Brain pericyte (primary cell): ENCODE data around the gene TRAK1.

Source experiments
- DNase-seq: peaks from one replicate; pipeline ENCODE4 v3.0.0-alpha.2; 2012; ENCODE audit warnings: low read depth, low spot score

Gene TRAK1

DNA sequence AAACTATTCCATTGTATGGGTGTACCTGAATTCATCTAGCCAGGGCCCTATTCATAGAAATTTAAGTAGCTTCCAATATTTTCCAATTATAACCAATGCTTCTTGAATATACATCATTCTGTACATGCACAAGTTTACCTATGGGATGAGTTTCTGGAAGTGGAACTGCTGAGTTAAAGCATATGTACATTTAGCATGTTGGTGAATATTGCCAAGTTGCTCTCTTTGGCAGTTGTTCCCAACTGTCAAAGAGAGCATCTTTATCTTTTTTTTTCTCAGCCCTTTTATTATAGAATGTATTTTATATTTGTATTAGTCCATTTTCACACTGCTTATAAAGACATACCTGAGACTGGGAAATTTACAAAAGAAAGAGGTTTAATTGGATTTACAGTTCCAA lies 183.1 kb downstream of the TRAK1 start:
- no peak for DNase-seq

DNA sequence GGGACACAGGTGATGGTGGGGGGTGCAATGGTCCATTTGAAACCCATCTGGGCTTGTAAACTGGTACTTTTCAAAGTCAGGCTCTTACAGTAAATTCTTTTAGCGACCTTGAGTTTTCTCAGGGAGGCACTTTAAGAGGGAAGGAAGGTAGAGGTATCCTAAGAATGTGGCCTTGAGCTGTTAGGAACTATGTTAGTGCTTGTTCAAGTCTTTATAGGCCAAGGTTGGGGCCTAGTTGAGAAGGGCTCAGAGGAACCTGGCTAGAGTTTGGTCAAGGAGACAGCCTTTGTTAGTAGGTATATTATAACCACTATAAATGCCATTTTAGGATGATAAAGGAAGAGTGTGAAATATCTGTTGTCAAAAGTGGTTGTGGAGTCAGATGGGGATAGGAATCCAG lies 184.1 kb downstream of the TRAK1 start:
- no peak for DNase-seq
